SIG-M5 treated with dmso at 0.1 percent for 504 hours (cell line): ENCODE data around the gene PARP11.

ENCODE experiments used
- DNase-seq: peaks from one replicate; lab custom pipeline; 2025; ENCODE audit not compliant: unreplicated experiment; lab: John Stamatoyannopoulos, UW

PARP11 gene, protein sequence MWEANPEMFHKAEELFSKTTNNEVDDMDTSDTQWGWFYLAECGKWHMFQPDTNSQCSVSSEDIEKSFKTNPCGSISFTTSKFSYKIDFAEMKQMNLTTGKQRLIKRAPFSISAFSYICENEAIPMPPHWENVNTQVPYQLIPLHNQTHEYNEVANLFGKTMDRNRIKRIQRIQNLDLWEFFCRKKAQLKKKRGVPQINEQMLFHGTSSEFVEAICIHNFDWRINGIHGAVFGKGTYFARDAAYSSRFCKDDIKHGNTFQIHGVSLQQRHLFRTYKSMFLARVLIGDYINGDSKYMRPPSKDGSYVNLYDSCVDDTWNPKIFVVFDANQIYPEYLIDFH

DNA sequence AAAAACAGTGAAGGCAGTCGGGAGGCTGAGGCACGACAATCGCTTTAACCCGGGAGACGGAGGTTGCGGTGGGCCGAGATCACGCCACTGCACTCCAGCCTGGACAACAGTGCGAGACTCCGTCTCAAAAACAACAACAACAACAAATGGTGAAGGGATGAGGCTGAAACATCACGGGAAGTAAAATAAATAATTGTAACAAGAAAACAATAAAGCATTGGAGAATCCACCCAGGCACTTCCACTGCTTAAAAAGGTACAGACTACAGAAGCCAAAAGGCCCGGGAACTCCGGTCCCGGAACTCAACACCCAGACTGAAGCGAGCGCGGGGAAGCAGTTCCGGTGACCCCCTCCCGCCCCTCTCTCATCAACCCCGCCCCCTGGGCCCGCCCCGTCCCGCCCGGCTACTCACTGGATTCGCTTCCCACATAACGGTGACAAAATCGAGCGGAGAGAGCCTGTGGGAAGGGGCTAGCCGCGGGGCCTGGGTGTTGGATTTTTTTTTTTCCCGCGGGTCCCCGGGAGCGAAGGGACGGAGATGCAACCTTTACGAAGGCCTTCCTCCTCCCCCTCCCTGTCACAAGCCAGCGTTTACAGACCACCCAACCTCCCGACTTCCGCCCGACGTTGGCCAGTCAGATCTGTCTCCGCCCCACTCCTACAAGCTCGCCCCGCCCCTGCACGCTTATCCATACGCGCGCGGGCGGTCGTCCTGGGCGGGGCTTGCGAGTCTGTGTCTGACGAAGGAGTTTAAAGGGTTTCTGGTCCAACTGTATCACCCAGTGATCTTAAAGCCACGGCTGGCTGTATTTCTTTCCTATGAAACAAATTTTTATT lies at the start of gene PARP11:
Gene PARP11 (minus strand): TSS at position 600 of the 837 bp plus-strand sequence. CDS start 170 bp downstream, at position 430.
- peak; percentile 98 for DNase-seq

DNA sequence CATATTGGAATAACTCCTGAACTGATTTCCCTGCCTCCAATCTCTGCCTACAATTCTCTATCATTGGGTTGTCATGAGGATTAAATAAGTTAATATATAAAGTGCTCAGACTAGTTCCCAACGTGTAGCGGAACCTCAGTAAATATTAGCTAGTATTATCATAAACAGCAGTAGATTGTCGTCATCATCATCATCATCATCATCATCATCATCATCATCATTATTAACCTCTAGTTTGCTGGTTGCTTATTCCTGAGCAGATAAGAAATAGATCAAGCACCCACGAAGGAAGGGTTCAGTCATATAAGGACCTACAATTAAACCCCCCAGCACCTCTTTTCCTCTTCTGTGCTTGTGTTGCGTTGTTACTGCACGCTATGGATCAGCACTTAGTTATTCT lies 48.8 kb upstream of the PARP11 start:
- no peak for DNase-seq

DNA sequence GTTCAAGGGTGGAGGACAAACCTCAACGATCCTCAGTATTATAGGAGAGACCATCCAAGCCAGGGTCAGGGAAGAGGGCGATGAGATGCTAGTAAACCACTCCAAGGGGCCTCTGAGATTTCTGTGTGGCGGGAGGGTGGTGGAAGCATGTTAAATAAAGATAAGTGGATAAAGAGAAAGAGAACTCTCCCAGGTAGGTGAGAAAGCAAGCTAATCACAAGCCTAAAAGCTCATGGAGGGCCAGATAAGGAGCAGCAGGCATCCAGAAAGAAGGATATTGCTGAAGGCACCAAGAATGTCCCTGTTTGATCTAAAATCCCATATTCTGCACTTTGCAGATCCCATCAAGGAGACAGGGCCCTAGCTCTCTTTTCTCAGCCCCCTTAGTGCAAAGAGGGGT lies 48.3 kb upstream of the PARP11 start:
- no peak for DNase-seq

DNA sequence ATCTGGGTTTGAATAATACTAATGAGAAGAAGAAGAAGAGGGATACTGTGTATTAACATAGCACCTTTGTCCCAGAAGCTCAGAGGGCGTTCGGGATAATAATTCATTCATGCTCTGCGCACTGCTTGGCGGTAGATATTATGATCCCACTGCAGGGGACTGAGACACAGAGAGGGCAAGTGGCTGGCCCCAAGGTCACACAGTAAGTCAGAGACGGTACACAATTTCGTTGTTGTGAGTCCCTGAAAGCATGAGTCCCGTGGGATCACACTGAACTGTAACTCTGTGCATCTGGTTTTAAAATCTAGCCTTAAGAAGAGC lies 47.9 kb upstream of the PARP11 start:
- DNase-seq = no peak

DNA sequence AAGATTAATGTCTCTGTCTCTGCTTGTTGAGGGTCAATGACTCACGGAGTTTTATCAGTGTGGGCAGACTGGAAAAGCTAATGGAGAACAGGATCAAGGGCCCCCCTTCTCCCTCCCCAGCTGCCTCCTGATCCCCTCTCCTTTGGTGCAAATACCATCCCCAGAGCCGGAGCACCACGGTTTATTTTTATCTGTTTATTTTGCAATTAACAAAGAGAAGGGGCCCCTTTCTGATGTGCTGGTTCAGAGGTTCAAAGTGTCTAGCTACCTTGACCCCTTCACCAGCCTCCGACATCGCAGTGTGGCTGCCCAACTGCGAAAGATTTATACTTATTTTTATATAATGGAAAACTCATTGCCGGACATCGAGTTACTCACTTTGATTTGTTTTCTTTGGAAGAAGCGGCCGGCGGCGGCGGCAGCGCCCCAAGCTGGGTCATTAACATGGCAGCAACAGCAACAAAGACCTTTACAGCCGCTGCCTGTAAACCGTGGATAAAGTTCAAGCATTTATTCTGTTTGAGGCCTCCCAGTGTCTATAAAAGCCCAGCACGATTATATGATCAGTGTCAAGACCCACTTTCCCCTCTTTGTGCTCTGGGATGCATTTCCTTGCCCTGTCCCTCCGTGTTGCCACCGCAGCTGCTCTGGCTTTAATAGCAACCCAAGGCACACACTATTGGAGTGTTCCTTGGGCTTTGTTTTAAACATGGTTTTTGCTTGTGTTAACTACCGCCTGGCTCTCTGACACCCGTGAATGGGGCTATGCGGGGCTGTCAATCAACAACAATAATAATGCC lies 47.4 kb upstream of the PARP11 start:
- DNase-seq = no peak

DNA sequence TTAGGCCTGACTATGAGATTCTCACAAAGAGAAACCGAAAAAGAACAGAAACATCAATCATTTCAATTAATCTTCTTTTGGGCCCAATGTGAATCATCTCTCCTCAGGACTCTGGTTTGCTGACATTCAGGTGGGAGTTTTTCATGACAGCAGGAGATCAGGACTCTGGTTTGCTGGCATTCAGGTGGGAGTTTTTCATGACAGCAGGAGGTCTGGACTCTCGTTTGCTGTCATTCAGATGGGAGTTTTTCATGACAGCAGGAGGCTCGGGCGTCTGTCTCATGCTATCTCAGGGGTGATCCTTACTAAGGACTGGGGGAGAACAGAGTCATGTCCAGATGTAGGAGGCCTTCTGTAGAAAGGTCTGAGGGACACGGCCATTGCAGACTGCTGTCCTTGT lies 40.1 kb upstream of the PARP11 start:
- DNase-seq = no peak

DNA sequence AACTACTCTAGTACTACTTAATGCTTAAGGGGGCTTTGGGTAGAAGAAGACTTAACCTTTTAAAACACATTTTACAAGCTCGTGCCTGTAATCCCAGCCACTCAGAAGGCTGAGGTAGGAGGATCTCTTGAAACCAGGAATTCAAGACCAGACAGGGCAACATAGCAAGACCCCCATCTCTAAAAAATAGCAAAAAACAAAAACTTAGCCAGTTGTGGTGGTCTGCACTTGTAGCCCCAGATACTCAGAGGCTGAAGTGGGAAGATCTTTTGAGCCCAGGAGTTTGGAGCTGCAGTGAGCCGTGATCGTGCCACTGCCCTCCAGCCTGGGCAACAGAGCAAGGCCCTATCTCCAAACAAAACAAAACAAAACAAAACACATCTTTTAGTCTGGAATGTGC lies 39.7 kb upstream of the PARP11 start:
- DNase-seq = no peak

DNA sequence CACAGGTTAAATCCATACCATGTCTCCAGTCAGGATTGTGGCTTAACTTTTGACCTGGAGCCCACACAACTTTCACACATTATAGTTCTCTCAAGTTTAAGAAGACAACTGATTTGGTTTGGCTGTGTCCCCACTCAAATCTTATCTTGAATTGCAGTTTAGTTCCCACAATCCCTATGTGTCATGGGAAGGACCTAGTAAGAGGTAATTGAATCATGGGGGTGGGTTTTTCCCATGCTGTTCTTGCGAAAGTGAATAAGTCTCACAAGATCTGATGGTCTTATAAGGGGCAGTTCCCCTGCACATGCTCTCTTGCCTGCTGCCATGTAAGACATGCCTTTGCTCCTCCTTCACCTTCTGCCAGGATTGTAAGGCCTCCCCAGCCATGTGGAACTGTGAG lies 38.2 kb upstream of the PARP11 start:
- DNase-seq = no peak

DNA sequence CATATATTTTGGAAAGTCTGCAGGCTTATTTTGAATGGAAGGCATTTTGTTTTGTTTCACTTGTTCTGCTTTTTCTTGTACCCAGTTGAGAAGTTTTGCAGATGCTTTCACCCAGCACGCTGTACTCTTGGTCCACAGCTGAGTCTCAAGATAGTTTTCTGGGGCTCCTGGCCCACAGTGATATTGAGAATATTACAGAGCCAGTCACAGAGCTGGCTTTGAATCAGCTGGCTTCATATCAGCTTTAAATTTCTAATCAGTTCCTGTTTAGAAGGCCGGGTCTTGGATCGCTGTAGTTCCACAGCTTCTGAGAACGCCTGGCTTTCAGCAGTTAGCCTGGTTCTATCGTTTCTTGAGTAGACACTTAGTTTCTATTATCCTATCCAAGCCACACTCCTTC lies 32.5 kb upstream of the PARP11 start:
- no peak for DNase-seq

DNA sequence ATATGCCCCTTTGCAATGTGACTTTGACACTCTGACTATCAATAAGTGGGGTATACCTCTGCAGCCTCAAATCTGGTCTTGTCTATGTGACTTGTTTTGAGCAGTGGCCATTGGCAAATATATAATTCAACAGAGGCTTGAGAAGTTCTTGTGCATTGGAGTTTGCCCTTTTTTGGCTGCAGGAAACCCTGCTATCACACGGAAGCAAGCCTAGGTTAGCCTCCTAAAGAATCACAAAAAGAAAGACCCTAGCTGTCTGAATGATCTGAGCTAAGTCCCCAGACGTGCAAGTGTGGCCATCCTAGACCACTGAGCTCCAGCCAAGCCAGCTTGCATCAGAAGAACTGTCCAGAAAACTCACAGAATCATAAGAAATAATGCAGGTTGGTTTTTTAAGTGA lies 31.8 kb upstream of the PARP11 start:
- DNase-seq = no peak

DNA sequence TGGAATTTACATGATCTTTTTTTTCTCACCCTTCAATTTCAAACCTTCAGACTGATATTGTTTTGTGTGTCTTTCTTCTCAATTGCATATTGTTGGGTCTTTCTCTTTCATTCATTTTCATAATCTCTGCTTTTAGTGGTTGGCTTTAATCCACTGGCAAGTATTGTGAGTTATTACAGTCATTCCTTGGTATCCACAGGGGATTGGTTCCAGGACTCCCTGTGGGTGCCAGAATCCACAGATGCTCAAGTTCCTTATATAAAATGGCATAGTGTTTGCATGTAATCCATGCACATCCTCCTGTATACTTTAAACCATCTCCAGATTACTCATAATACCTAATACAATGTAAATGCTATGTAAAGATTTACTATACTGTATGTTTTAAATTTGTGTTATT lies 29.7 kb upstream of the PARP11 start:
- no peak for DNase-seq

DNA sequence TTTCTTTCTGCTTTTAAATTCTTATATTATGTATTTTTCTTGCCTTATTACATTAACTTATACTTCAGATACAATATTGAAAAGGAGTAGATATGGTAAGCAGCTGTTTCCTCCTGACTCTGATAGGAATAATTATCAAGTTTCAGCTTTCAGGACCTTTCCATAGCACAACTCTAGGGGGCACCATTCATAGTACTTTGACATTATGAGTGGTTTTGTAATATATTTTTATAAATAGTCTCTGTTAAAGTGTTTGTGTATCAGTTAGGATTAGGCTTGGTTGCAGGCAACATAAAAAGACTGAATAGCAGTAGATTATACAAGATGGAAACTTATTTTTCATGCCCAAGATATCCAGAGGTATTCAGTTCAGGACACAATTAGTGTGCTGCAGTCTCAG lies 27.9 kb upstream of the PARP11 start:
- no peak for DNase-seq

DNA sequence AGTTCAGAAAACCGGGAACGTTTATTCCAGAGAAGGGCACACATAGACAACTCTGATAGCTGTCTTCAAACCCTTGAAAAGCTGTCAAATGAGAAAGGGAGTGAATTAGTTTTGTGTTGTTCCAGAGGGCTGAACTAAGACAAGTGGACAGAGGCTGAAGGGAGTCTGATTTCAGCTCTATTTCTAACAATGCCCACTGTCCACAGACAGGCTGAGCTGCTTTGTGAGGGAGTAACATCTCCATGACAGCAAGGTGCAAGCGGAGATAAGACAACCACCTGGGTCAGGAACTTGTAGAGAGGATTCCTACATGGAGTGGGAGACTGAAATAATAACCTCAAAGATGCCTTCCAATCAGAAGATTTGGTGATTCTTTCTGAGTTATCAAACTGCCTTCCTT lies 25.6 kb upstream of the PARP11 start:
- DNase-seq = no peak

DNA sequence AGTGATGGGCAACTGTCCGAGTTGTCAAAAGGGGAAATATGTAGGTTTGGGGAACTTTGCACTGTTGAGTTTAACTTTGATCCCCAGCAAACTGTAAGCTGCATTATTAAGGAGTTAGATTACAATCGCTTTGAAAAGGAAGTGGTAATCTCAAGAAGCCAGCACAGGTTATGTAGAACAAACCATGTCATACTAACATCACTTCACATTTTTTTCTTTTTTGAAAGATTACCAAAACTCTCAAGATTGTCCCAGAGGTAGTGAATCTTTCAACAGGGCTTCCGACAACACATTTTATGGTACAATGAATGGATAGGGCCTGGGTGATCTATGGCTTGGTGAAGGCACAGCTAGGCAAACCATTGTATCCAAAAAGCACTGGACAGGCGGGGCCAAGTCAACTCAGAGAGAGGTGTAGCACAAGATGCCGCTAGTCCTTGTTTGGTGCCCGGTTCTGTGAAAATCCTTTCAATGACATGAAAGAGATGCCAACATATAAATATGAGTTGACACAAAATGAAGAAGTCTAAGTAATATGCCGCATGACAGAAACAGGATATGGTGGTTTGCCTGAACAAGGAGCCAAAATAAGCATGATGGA lies 24.3 kb upstream of the PARP11 start:
- DNase-seq = no peak

DNA sequence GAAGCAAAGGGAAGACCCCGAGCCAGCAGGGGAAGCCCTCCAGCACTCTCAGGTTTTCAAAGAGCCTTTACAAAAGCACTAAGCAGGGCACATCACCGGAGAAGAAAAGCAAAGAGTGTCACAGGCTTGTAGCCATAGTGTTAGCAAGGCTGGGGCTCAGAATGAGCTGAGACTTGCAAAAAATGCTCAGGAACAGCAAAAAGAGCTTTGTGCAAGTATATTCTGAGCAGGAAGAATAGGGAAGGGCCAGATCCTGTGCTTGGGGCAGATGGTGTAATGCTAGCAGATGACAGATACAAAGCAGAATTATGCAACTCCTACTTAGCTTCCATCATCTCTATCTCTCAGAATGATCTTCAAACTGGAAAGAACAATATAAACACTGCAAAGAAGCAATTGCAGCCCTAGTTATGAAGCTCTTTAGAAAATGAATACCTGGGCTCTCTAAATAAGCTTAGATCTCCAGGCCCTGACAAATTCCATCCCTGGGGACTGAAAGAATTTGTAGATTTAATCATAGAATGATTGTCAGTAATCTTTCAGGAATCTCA lies 23.7 kb upstream of the PARP11 start:
- peak; percentile 89 for DNase-seq

DNA sequence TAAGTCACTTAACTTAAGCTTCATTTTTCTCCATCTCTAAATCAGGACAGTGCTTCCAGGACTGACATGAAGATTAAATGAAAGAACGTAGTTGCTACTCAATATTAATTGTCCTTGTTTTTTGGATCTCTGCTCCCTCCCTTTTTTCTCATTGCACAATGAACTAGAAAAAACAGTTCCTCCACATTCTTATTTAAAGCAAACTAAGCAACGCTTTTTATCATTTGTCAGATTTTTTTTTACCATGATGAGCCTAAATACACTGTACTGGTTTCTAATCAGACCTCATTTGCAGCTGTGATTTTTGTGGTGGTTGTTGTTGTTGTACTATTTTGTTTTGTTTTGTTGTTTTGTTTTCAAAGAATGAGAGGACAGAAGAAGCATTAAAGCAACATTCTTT lies 23.2 kb upstream of the PARP11 start:
- no peak for DNase-seq

DNA sequence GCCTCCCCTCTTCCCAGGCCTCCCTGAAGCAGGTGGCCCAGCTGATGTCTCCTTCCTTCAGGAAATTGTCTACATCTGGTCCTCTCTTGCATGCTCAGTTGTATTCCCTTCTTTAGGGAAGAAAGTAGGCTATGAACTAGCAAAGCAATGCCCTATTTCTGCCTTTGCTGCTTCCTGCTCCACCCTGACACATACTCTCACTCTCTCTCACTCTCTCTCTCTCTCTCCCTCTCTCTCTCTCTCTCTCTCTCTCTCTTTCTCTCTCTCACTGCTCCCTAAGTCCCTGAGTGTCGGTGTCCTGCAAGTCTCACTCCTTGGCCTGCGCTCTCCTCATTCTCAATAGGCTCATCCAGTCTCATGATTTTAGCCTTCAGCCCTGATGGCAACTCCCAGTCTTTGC lies 19.4 kb upstream of the PARP11 start:
- DNase-seq = no peak

DNA sequence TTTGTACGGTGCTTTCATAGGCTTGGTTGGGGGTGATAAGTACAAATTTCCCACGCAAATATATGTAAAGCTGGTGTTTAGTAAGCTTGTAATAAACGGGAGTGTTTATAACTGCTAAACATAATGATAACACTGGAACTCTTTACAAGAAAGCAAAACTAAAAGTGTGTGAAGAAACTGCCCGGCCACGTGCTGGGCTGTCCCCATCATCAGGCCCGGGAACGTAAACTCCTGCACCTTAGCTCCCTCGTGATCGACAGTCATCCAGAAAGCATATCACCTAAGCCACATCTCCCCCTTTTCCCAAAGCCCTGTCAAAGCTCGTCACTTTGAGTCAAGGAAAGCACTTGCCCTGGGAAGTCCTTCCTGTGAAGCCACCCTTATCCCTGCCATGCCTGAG lies 18.0 kb upstream of the PARP11 start:
- DNase-seq = no peak

DNA sequence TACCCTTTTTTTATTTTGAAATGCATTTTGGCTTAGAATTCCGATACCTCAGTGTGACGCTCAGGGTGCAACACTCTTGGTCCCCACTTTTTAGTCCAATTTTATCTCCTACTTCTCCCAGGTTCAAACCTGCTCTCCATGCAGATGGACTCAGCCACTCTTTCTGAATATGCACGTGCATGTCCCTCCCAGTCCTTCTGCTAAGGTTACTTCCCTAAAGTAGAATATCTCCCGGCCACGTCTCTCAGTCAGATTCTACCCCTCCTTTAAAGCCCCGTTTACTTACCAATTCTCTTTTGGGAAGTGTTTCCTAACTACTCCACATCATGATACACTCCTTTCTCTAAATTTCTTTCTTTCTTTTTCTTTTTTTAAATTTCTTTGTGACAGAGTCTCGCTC lies 15.5 kb upstream of the PARP11 start:
- DNase-seq = peak; percentile 65

DNA sequence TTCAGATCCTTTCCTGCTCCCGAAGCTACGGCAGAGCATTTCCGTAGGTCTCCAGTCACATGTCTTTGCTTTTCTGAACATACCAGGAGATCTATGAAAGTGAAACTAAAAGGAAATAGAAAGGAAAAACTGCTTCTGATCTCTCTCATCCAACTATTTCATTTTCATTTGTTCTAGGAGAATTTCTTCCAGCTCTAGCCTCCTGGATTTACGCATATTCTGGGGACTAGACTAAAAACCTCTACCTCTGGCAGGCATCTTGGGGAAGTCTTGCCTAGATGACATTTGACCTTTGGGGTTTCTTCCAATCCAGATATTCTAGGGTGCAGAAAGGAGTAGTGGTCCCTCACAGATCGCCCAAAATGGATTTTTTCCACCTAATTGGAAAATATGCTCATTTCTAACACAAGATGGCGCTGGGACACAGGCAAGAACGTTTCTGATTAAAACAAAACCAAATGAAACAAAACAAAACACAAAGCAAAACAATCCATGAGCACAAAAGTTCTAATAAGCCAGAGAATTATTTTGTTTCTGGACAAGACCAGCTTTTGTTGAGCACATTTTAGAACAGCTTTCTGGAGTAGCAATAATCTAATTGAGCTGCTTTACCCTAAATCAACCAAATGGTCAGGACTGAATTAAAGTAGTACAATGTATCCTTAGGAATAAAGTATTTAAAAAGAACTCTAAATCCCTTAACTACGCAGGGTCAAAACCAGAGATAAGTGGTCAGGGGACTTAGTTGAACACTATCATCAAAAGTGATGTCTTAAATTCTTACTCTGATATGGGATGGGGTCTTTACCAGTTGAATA lies 12.3 kb upstream of the PARP11 start:
- DNase-seq = peak; percentile 33
